Stromal cell of bone marrow (primary cell): ENCODE results near the gene CYYR1.

Experiments
- DNase-seq: peaks from one replicate; pipeline ENCODE4 v3.0.0-alpha.2; 2012; ENCODE audit warnings: low read depth

CYYR1 gene

GRCh38 chr21:26433386-26433785 lies 139.7 kb downstream of the CYYR1 start:
- DNase-seq: no peak

- no peak for DNase-seq
Measured at GRCh38 chr21:26432410-26432809, 140.7 kb downstream of the CYYR1 start.

- no peak for DNase-seq
Measured at GRCh38 chr21:26425576-26425975, 147.5 kb downstream of the CYYR1 start.

GRCh38 chr21:26423511-26423910 lies 149.6 kb downstream of the CYYR1 start:
- DNase-seq: no peak

- no peak for DNase-seq
Measured at GRCh38 chr21:26422706-26423105, 150.4 kb downstream of the CYYR1 start.

- DNase-seq: no peak
Measured at GRCh38 chr21:26422138-26422537, 150.9 kb downstream of the CYYR1 start.

- DNase-seq: no peak
Measured at GRCh38 chr21:26421724-26422123, 151.4 kb downstream of the CYYR1 start.
